ENCODE data around the gene KRTAP15-1.

Gene KRTAP15-1

GRCh38 chr21:30439975-30440374 is at the start of gene KRTAP15-1:
KRTAP15-1 (plus strand) TSS chr21:30440275; CDS start chr21:30440328, 53 bp downstream.
- DNase-seq (ENCODE audit: low spot score), result no peak

- DNase-seq (ENCODE audit: low spot score), result no peak
Measured at GRCh38 chr21:30391492-30392025, 48.5 kb upstream of the KRTAP15-1 start.

- DNase-seq (ENCODE audit: low spot score), result no peak
Measured at GRCh38 chr21:30395731-30396130, 44.3 kb upstream of the KRTAP15-1 start, which contains the start of gene KRTAP13-1. KRTAP13-1 (plus strand) TSS chr21:30396031; CDS start chr21:30396087, 56 bp downstream.

- DNase-seq (ENCODE audit: low spot score), result no peak
Measured at GRCh38 chr21:30408782-30409494, 31.1 kb upstream of the KRTAP15-1 start.

GRCh38 chr21:30415993-30416392 is 24.1 kb upstream of the KRTAP15-1 start:
- DNase-seq (ENCODE audit: low spot score), result no peak

GRCh38 chr21:30425826-30426225 is 14.2 kb upstream of the KRTAP15-1 start, which contains the start of gene KRTAP13-3:
KRTAP13-3 (minus strand) TSS chr21:30425926; CDS start chr21:30425912, 14 bp downstream.
- DNase-seq (ENCODE audit: low spot score), result no peak

GRCh38 chr21:30426731-30427130 is 13.3 kb upstream of the KRTAP15-1 start:
- no peak for DNase-seq (ENCODE audit: low spot score)

GRCh38 chr21:30430170-30430655 is 9.9 kb upstream of the KRTAP15-1 start, which contains the start of gene KRTAP13-4:
KRTAP13-4 (plus strand) TSS chr21:30430220; CDS start chr21:30430276, 56 bp downstream.
- DNase-seq (ENCODE audit: low spot score), result no peak

GRCh38 chr21:30434033-30434631 is 5.9 kb upstream of the KRTAP15-1 start:
- DNase-seq (ENCODE audit: low spot score), result no peak

GRCh38 chr21:30437010-30437565 is 3.0 kb upstream of the KRTAP15-1 start:
- no peak for DNase-seq (ENCODE audit: low spot score)

GRCh38 chr21:30443226-30443625 is 3.2 kb downstream of the KRTAP15-1 start:
- no peak for DNase-seq (ENCODE audit: low spot score)

- DNase-seq (ENCODE audit: low spot score), result no peak
Measured at GRCh38 chr21:30444204-30444603, 4.1 kb downstream of the KRTAP15-1 start.

GRCh38 chr21:30447056-30447455 is 7.0 kb downstream of the KRTAP15-1 start:
- DNase-seq (ENCODE audit: low spot score), result no peak

- DNase-seq (ENCODE audit: low spot score), result no peak
Measured at GRCh38 chr21:30448514-30448913, 8.4 kb downstream of the KRTAP15-1 start.

- no peak for DNase-seq (ENCODE audit: low spot score)
Measured at GRCh38 chr21:30463713-30464112, 23.6 kb downstream of the KRTAP15-1 start.

GRCh38 chr21:30468900-30469714 is 29.0 kb downstream of the KRTAP15-1 start:
- DNase-seq (ENCODE audit: low spot score), result no peak

GRCh38 chr21:30478004-30478403 is 37.9 kb downstream of the KRTAP15-1 start:
- no peak for DNase-seq (ENCODE audit: low spot score)

- no peak for DNase-seq (ENCODE audit: low spot score)
Measured at GRCh38 chr21:30479259-30479658, 39.2 kb downstream of the KRTAP15-1 start.

GRCh38 chr21:30480145-30480544 is 40.1 kb downstream of the KRTAP15-1 start, which contains the start of gene KRTAP19-1:
KRTAP19-1 (minus strand) TSS chr21:30480367; CDS start chr21:30480317, 50 bp downstream.
- DNase-seq (ENCODE audit: low spot score), result no peak

GRCh38 chr21:30482130-30482529 is 42.1 kb downstream of the KRTAP15-1 start:
- DNase-seq (ENCODE audit: low spot score), result no peak

GRCh38 chr21:30486180-30486579 is 46.1 kb downstream of the KRTAP15-1 start:
- no peak for DNase-seq (ENCODE audit: low spot score)

- no peak for DNase-seq (ENCODE audit: low spot score)
Measured at GRCh38 chr21:30487336-30487735, 47.3 kb downstream of the KRTAP15-1 start, which contains the start of gene KRTAP19-2. KRTAP19-2 (minus strand) TSS chr21:30487436; CDS start chr21:30487348, 88 bp downstream.
